HEK293T (cell line): ENCODE measurements around the gene EXOSC3.

Experiments used
- BHLHE40 ChIP-seq: fragments of 450-650 bp; IDR thresholded peaks from 2 replicates; pipeline ENCODE4 v1.6.1; 2016; ENCODE audit warnings: mild to moderate bottlenecking, moderate library complexity, borderline replicate concordance
- FOXK2 ChIP-seq: fragments of 450-650 bp; IDR thresholded peaks from 2 replicates; pipeline ENCODE4 v1.6.1; 2016; ENCODE audit warnings: mild to moderate bottlenecking
- FOXM1 ChIP-seq: fragments of 450-650 bp; IDR thresholded peaks from 2 replicates; pipeline ENCODE4 v1.6.1; 2017; ENCODE audit warnings: mild to moderate bottlenecking, borderline replicate concordance
- NFRKB ChIP-seq: fragments of 450-650 bp; IDR thresholded peaks from 2 replicates; pipeline ENCODE4 v1.6.1; 2016; ENCODE audit warnings: mild to moderate bottlenecking, moderate library complexity
- SUZ12 ChIP-seq: fragments of 450-650 bp; IDR thresholded peaks from 2 replicates; pipeline ENCODE4 v1.6.1; 2016; ENCODE audit warnings: mild to moderate bottlenecking
- TARDBP ChIP-seq: fragments of 450-650 bp; IDR thresholded peaks from 2 replicates; pipeline ENCODE4 v1.6.1; 2016

- no peak for TF ChIP-seq FOXK2
- TF ChIP-seq SUZ12: no peak
- no peak for TF ChIP-seq FOXM1
- TF ChIP-seq BHLHE40: no peak
- no peak for TF ChIP-seq NFRKB
- no peak for TF ChIP-seq TARDBP
Observed at GRCh38 chr9:37784291-37784615, 611 bp downstream of the EXOSC3 start.
